Measurements from ENCODE around the gene ORC6. TPM values are rescaled to one million over a fixed set of nuclear protein-coding genes. Genes with fewer than 3 reads are reported as not detected.
A peak's percentile ranks its signal among the peaks of the same experiment; 100 is the strongest.

The ORC6 gene
- total and polyA plus RNA-seq, 8 donors: 0.09 to 1.2 (median 0.53) TPM

- Histone ChIP-seq H3K36me3 (no peaks in the 10 kb centered on the region), H3K27me3 (no peaks in the 10 kb centered on the region), H3K4me3 (no peak overlapping the region), H3K27ac (no peak overlapping the region), H3K9me3 (no peaks in the 10 kb centered on the region), H3K4me1 (peaks cover 5 to 31% (median 23%) of the 10 kb centered on the region in 3 donors)
- whole genome bisulfite sequencing, 2 donors: 32 to 33% methylated on average over 5 of the region's 5 CpGs
- FAIRE-seq (no peak), ATAC-seq (no peak), DNase-seq (no peak)
- intact Hi-C loops (cut with DNase I): no loop called here
- TF ChIP-seq, protein P1, sequence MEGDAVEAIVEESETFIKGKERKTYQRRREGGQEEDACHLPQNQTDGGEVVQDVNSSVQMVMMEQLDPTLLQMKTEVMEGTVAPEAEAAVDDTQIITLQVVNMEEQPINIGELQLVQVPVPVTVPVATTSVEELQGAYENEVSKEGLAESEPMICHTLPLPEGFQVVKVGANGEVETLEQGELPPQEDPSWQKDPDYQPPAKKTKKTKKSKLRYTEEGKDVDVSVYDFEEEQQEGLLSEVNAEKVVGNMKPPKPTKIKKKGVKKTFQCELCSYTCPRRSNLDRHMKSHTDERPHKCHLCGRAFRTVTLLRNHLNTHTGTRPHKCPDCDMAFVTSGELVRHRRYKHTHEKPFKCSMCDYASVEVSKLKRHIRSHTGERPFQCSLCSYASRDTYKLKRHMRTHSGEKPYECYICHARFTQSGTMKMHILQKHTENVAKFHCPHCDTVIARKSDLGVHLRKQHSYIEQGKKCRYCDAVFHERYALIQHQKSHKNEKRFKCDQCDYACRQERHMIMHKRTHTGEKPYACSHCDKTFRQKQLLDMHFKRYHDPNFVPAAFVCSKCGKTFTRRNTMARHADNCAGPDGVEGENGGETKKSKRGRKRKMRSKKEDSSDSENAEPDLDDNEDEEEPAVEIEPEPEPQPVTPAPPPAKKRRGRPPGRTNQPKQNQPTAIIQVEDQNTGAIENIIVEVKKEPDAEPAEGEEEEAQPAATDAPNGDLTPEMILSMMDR (IDR thresholded peaks at IDR 0.05): no peak
These were observed 2.5 kb upstream of the ORC6 start for GRCh38 chr16:46686815-46687473.

GRCh38 chr16:46687486-46687885, 2.0 kb upstream of the ORC6 start:
- Histone ChIP-seq H3K27me3 (no peaks in the 10 kb centered on the region), H3K27ac (no peak overlapping the region), H3K4me1 (peaks cover 5 to 31% (median 23%) of the 10 kb centered on the region in 3 donors), H3K36me3 (no peaks in the 10 kb centered on the region), H3K9me3 (no peaks in the 10 kb centered on the region), H3K4me3 (peak overlapping the region in 2 of 4 donors; percentile 82 to 88)
- ATAC-seq (no peak), DNase-seq (no peak), FAIRE-seq (no peak)
- intact Hi-C loops (cut with DNase I): no loop called here
- TF ChIP-seq, protein P1 (IDR thresholded peaks at IDR 0.05): no peak
- 68 to 72% methylated on average over 9 of the region's 9 CpGs for WGBS, 2 donors

DNA sequence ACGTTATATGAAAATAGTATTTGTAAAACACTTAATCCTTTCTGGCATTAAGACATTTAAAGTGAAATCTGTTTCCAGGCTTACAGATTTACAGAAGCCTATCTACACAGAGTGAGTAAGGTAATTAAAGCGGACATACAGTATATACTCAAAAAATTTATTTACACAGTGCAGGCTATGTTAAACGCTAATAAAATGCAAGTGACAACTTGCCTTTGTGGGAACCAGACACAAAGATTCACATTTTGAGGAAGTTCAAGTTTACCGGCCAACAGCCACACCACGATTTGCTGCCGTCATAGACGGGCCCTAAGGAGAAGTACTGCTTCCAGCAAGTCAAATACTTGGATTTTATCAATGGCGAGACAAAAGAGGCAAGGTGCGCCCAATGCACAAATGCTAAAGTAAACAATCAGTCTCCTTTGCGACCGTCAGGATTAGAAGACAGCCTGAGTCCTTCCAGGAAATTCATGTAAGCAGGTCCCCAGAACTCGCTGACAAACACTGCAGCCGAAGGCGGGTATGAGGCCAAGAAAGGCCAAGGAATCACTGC, 1.3 kb upstream of the ORC6 start:
- H3K27ac ChIP-seq: peak overlapping the region; percentile 86 to 87 (median 86)
- no peaks in the 10 kb centered on the region for H3K9me3 ChIP-seq
- intact Hi-C loops (cut with DNase I): no loop called here
- H3K4me1 ChIP-seq: peaks cover 5 to 31% (median 23%) of the 10 kb centered on the region in 3 donors
- no peaks in the 10 kb centered on the region for H3K27me3 ChIP-seq
- no peaks in the 10 kb centered on the region for H3K36me3 ChIP-seq
- FAIRE-seq: no peak
- ATAC-seq: peak in 3 of 4 donors; percentile 1 to 8 (median 7)
- TF ChIP-seq, protein P1 (IDR thresholded peaks at IDR 0.05): no peak
- WGBS, 2 donors: 1% methylated on average over 14 of the region's 14 CpGs
- peak in 1 of 6 donors; percentile 45 for DNase-seq
- peak overlapping the region; percentile 63 to 88 (median 74) for H3K4me3 ChIP-seq

GRCh38 chr16:46688654-46689364, 650 bp upstream of the ORC6 start, which contains the start of gene VPS35:
VPS35 (minus strand) TSS chr16:46689178; CDS start chr16:46689133, 45 bp downstream.
- H3K27me3 ChIP-seq: no peaks in the 10 kb centered on the region
- TF ChIP-seq, protein P1 (IDR thresholded peaks at IDR 0.05): no peak
- H3K4me3 ChIP-seq: peak within 1 kb of the TSS; percentile 63 to 88 (median 74)
- peak; percentile 99 to 100 (median 99) for DNase-seq
- peak; percentile 93 to 98 (median 94) for ATAC-seq
- intact Hi-C loops (cut with DNase I): no loop called here
- H3K4me1 ChIP-seq: peaks cover 5 to 31% (median 23%) of the 10 kb centered on the region in 3 donors
- FAIRE-seq: no peak
- no peaks in the 10 kb centered on the region for H3K36me3 ChIP-seq
- WGBS, 2 donors: 0 to 1% methylated on average over 52 to 54 of the region's 54 CpGs
- no peaks in the 10 kb centered on the region for H3K9me3 ChIP-seq
- peak within 1 kb of the TSS; percentile 86 to 87 (median 86) for H3K27ac ChIP-seq

All from pancreas (tissue), 10 donors.